ENCODE measurements around the gene CFAP210.

CFAP210 gene

GRCh38 chr2:169738566-169739229 is 44.5 kb upstream of the CFAP210 start:
- DNase-seq (no peak), ATAC-seq (ENCODE audit: insufficient read depth, low read depth) (no peak)
- no peaks in the 10 kb centered on the region for H3K9me3 ChIP-seq (ENCODE audit: insufficient read depth, low read length, severe bottlenecking)
- no peak overlapping the region for H3K9ac ChIP-seq (ENCODE audit: low read depth, low read length)
- H3K79me2 ChIP-seq (ENCODE audit: insufficient read depth, low read length): peaks cover 80% of the 10 kb centered on the region
- H3K4me3 ChIP-seq (ENCODE audit: low read depth in 1 of 2, low read length in 2 of 2): no peak overlapping the region
- H2AFZ ChIP-seq (ENCODE audit: low read depth, low read length): no peak overlapping the region
- peaks cover 50% of the 10 kb centered on the region for H3K36me3 ChIP-seq (ENCODE audit: insufficient read depth, low read length)
- TF ChIP-seq EZH2 (IDR thresholded peaks at IDR 0.05; ENCODE audit: borderline replicate concordance, low read depth, low read length, severe bottlenecking): no peak
- TF ChIP-seq, protein P1, sequence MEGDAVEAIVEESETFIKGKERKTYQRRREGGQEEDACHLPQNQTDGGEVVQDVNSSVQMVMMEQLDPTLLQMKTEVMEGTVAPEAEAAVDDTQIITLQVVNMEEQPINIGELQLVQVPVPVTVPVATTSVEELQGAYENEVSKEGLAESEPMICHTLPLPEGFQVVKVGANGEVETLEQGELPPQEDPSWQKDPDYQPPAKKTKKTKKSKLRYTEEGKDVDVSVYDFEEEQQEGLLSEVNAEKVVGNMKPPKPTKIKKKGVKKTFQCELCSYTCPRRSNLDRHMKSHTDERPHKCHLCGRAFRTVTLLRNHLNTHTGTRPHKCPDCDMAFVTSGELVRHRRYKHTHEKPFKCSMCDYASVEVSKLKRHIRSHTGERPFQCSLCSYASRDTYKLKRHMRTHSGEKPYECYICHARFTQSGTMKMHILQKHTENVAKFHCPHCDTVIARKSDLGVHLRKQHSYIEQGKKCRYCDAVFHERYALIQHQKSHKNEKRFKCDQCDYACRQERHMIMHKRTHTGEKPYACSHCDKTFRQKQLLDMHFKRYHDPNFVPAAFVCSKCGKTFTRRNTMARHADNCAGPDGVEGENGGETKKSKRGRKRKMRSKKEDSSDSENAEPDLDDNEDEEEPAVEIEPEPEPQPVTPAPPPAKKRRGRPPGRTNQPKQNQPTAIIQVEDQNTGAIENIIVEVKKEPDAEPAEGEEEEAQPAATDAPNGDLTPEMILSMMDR (IDR thresholded peaks at IDR 0.05; ENCODE audit: borderline replicate concordance, extremely low read depth, low read length, poor library complexity, severe bottlenecking): no peak
- peaks cover 29% of the 10 kb centered on the region; the same call in 1 of the 2 replicates for H4K20me1 ChIP-seq (ENCODE audit: insufficient read depth, low read length)
- peaks cover 48% of the 10 kb centered on the region for H3K4me1 ChIP-seq (ENCODE audit: insufficient read depth, low read length)
- no peaks in the 10 kb centered on the region for H3K27me3 ChIP-seq (ENCODE audit: insufficient read depth, low read length, poor library complexity)
- H3K4me2 ChIP-seq (ENCODE audit: insufficient read depth, low read length): peak overlapping the region; percentile 22; the same call in 1 of the 2 replicates
- H3K27ac ChIP-seq (ENCODE audit: low read length): no peak overlapping the region

DNA sequence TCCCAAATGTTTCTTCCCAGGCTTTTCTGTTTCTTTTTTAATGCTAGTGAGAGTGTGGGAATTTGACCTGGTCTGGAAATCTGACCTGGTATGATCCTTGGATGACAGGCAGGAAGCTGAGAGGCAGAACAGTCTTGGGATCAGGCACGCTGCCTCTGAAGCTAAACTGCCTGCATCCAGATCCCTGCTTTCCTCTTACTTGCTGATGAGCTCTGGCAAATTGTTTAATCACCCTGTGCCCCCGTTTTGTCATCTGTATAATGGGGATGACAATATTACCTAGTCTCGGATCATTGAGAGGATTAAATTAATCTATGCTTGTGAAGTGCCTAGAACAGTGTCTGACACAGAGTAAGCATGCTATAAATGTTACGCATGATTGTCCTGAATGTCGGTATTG is 42.7 kb upstream of the CFAP210 start:
- Histone ChIP-seq H3K4me2 (ENCODE audit: insufficient read depth, low read length) (peak overlapping the region; percentile 93), H2AFZ (ENCODE audit: low read depth, low read length) (no peak overlapping the region), H3K9ac (ENCODE audit: low read depth, low read length) (peak overlapping the region; percentile 75), H3K79me2 (ENCODE audit: insufficient read depth, low read length) (peaks cover 69% of the 10 kb centered on the region), H3K27ac (ENCODE audit: low read length) (peak overlapping the region; percentile 17; the same call in 1 of the 2 replicates), H3K4me3 (ENCODE audit: low read depth in 1 of 2, low read length in 2 of 2) (peak overlapping the region in 1 of 2 experiments; percentile 81; a peak in 2 of 4 replicates), H3K36me3 (ENCODE audit: insufficient read depth, low read length) (peaks cover 34% of the 10 kb centered on the region), H3K4me1 (ENCODE audit: insufficient read depth, low read length) (peaks cover 57% of the 10 kb centered on the region), H3K27me3 (ENCODE audit: insufficient read depth, low read length, poor library complexity) (no peaks in the 10 kb centered on the region), H4K20me1 (ENCODE audit: insufficient read depth, low read length) (peaks cover 27% of the 10 kb centered on the region; the same call in 1 of the 2 replicates), H3K9me3 (ENCODE audit: insufficient read depth, low read length, severe bottlenecking) (no peaks in the 10 kb centered on the region)
- TF ChIP-seq, protein P1 (IDR thresholded peaks at IDR 0.05; ENCODE audit: borderline replicate concordance, extremely low read depth, low read length, poor library complexity, severe bottlenecking): no peak
- no peak for TF ChIP-seq EZH2 (IDR thresholded peaks at IDR 0.05; ENCODE audit: borderline replicate concordance, low read depth, low read length, severe bottlenecking)
- DNase-seq (no peak), ATAC-seq (ENCODE audit: insufficient read depth, low read depth) (no peak)

- Histone ChIP-seq H3K36me3 (ENCODE audit: insufficient read depth, low read length) (peaks cover 23% of the 10 kb centered on the region), H3K9ac (ENCODE audit: low read depth, low read length) (peak overlapping the region; percentile 75), H2AFZ (ENCODE audit: low read depth, low read length) (no peak overlapping the region), H3K4me2 (ENCODE audit: insufficient read depth, low read length) (peak overlapping the region; percentile 93), H3K9me3 (ENCODE audit: insufficient read depth, low read length, severe bottlenecking) (no peaks in the 10 kb centered on the region), H3K4me3 (ENCODE audit: low read depth in 1 of 2, low read length in 2 of 2) (peak overlapping the region in 1 of 2 experiments; percentile 81; a peak in 3 of 4 replicates), H3K27me3 (ENCODE audit: insufficient read depth, low read length, poor library complexity) (no peaks in the 10 kb centered on the region), H3K4me1 (ENCODE audit: insufficient read depth, low read length) (peaks cover 57% of the 10 kb centered on the region), H3K79me2 (ENCODE audit: insufficient read depth, low read length) (peaks cover 60% of the 10 kb centered on the region), H4K20me1 (ENCODE audit: insufficient read depth, low read length) (peaks cover 19% of the 10 kb centered on the region; the same call in 1 of the 2 replicates), H3K27ac (ENCODE audit: low read length) (peak overlapping the region; percentile 30)
- ATAC-seq (ENCODE audit: insufficient read depth, low read depth): no peak
- TF ChIP-seq EZH2 (IDR thresholded peaks at IDR 0.05; ENCODE audit: borderline replicate concordance, low read depth, low read length, severe bottlenecking): no peak
- TF ChIP-seq, protein P1 (IDR thresholded peaks at IDR 0.05; ENCODE audit: borderline replicate concordance, extremely low read depth, low read length, poor library complexity, severe bottlenecking): no peak
- DNase-seq: no peak
Measured at GRCh38 chr2:169735623-169736022, 41.4 kb upstream of the CFAP210 start.
